Right renal pelvis (tissue), 4 donors: ENCODE data around the gene TBC1D1. TPM values are rescaled to one million over a fixed set of nuclear protein-coding genes. Genes with fewer than 3 reads are reported as not detected.

Experiments
- DNase-seq, 4 donors: peaks; one replicate each; pipeline ENCODE4 v3.0.0-alpha.2; 2013; ENCODE audit warnings: low read depth in 4 of 4, low spot score in 3 of 4, missing footprints in 1 of 4
- polyA plus RNA-seq, 4 donors: library from polyadenylated mRNA; unstranded; fragments of 120-200 nt; gene quantifications; one replicate each; pipeline ENCODE4 v1.2.1, GENCODE V29; 2013; ENCODE audit not compliant: insufficient read length in 4 of 4

Gene TBC1D1
- polyA plus RNA-seq, 4 donors: 174 to 197 (median 180) TPM

GRCh38 chr4:38178392-38178995 is 287.6 kb downstream of the TBC1D1 start:
- no peak for DNase-seq

- peak; percentile 76 to 81 (median 77) for DNase-seq
Observed at GRCh38 chr4:38179690-38180377, 288.9 kb downstream of the TBC1D1 start.

- DNase-seq: no peak
Observed at GRCh38 chr4:38180456-38180855, 289.6 kb downstream of the TBC1D1 start.

GRCh38 chr4:38181286-38181685 is 290.4 kb downstream of the TBC1D1 start:
- DNase-seq: no peak

GRCh38 chr4:38182334-38182998 is 291.6 kb downstream of the TBC1D1 start:
- no peak for DNase-seq

GRCh38 chr4:38184404-38184803 is 293.5 kb downstream of the TBC1D1 start:
- no peak for DNase-seq

GRCh38 chr4:38185406-38186144 is 294.7 kb downstream of the TBC1D1 start:
- no peak for DNase-seq

- no peak for DNase-seq
Observed at GRCh38 chr4:38188136-38188535, 297.3 kb downstream of the TBC1D1 start.

- DNase-seq: no peak
Observed at GRCh38 chr4:38188631-38189101, 297.8 kb downstream of the TBC1D1 start.

Other genes with a start within 250 kb of the TBC1D1 start
- 10 to 100 TPM in 1 of 4 donors, 1 to 10 TPM in 3; 8.7 to 10.1 (median 9.3) TPM for gene RELL1, start 204.7 kb upstream of the TBC1D1 start, polyA plus RNA-seq
- gene PGM2, start 64.4 kb upstream of the TBC1D1 start, polyA plus RNA-seq: 10 to 100 TPM; 37.3 to 41.4 (median 39.3) TPM
- under 1 TPM in 1 of 4 donors, not detected in 3; 0.10 TPM for gene PTTG2, start 69.3 kb downstream of the TBC1D1 start, polyA plus RNA-seq